ENCODE data around the gene AMDHD1.

Gene AMDHD1

GRCh38 chr12:95970905-95971304 is 27.8 kb downstream of the AMDHD1 start (continued):
- TF ChIP-seq ZNF426 (tag by site-specific recombination; IDR thresholded peaks at IDR 0.05) (no peak), ZNF19 (tag by site-specific recombination; IDR thresholded peaks at IDR 0.05; ENCODE audit: low read depth) (no peak)

- no peaks in the 10 kb centered on the region for H3K36me3 ChIP-seq (ENCODE audit: control insufficient read depth in 2 of 2, insufficient read depth in 1 of 2, low read length in 2 of 2)
- ChIA-PET POLR2A (no interaction called here), CTCF (interaction anchor here (0.6 kb wide), 1 partner anchor 22 kb away, joined by 3 read pairs; no protein-coding TSS in a partner anchor)
- H3K4me3 ChIP-seq (ENCODE audit: low read depth, low read length), result no peak overlapping the region
- H3K27ac ChIP-seq (ENCODE audit: extremely low read depth, low read depth, low read length), result no peak overlapping the region
- TF ChIP-seq ZNF350 (tag by site-specific recombination; IDR thresholded peaks at IDR 0.05) (no peak), ZBTB7A (tag by site-specific recombination; IDR thresholded peaks at IDR 0.05; ENCODE audit: low read depth) (no peak), ZNF629 (tag by site-specific recombination; IDR thresholded peaks at IDR 0.05) (no peak), GLI4 (tag by site-specific recombination; IDR thresholded peaks at IDR 0.05) (no peak)
- no peaks in the 10 kb centered on the region for H3K4me1 ChIP-seq (ENCODE audit: control insufficient read depth, insufficient read depth, low read length)
- no peaks in the 10 kb centered on the region for H3K9me3 ChIP-seq (ENCODE audit: control insufficient read depth, insufficient read depth, low read depth, low read length)
These were observed 29.8 kb downstream of the AMDHD1 start for GRCh38 chr12:95972832-95973456.

- no peak for TF ChIP-seq ZIC2 (tag by site-specific recombination; IDR thresholded peaks at IDR 0.05)
- TF ChIP-seq ZXDB (tag by site-specific recombination; IDR thresholded peaks at IDR 0.05), result no peak
- TF ChIP-seq ZNF530 (tag by site-specific recombination; IDR thresholded peaks at IDR 0.05; ENCODE audit: low read depth), result no peak
- no peak for TF ChIP-seq ZNF350 (tag by site-specific recombination; IDR thresholded peaks at IDR 0.05)
- no peak for TF ChIP-seq ZNF302 (tag by site-specific recombination; IDR thresholded peaks at IDR 0.05; ENCODE audit: low read depth)
- no peak for TF ChIP-seq ZSCAN18 (tag by site-specific recombination; IDR thresholded peaks at IDR 0.05)
- TF ChIP-seq ZNF747 (tag by site-specific recombination; IDR thresholded peaks at IDR 0.05), result no peak
- no peak for TF ChIP-seq ZBTB7A (tag by site-specific recombination; IDR thresholded peaks at IDR 0.05; ENCODE audit: low read depth)
- TF ChIP-seq ZNF184 (tag by site-specific recombination; IDR thresholded peaks at IDR 0.05), result no peak
- TF ChIP-seq ZNF707 (tag by site-specific recombination; IDR thresholded peaks at IDR 0.05), result no peak
- no peak for TF ChIP-seq OSR2 (tag by site-specific recombination; IDR thresholded peaks at IDR 0.05)
- no peak for TF ChIP-seq ZNF785 (tag by site-specific recombination; IDR thresholded peaks at IDR 0.05)
- no peak for TF ChIP-seq KLF10 (tag by site-specific recombination; IDR thresholded peaks at IDR 0.05)
- no peak overlapping the region for H3K4me3 ChIP-seq (ENCODE audit: low read depth, low read length)
- no peaks in the 10 kb centered on the region for H3K4me1 ChIP-seq (ENCODE audit: control insufficient read depth, insufficient read depth, low read length)
- CTCF ChIA-PET, result interaction anchor here (0.7 kb wide), 1 partner anchor 56 kb away, joined by 3 read pairs; no protein-coding TSS in a partner anchor
- POLR2A ChIA-PET, result no interaction called here
- H3K36me3 ChIP-seq (ENCODE audit: control insufficient read depth in 2 of 2, insufficient read depth in 1 of 2, low read length in 2 of 2), result no peaks in the 10 kb centered on the region
- no peak overlapping the region for H3K27ac ChIP-seq (ENCODE audit: extremely low read depth, low read depth, low read length)
- no peaks in the 10 kb centered on the region for H3K9me3 ChIP-seq (ENCODE audit: control insufficient read depth, insufficient read depth, low read depth, low read length)
These were observed 31.2 kb downstream of the AMDHD1 start for GRCh38 chr12:95974358-95974757.

DNA sequence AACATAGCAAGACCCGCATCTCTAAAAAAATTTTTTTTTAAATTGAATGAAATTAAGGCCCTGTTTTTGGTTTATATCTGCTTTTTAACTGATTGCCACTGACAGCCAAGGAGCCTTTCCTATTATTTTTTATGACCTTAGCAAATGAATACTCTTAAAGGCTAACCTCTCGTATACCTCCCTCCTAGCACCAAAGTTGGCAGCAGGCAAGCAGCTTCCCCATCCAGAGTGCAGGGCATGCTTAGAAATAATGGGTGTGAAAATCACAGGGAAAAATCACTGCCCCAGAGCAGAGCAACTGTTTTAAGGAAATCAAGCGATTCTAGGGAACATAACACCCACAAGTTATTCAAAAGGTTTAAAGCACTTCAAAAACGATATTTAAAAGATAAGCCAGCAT is 32.4 kb downstream of the AMDHD1 start:
- no peaks in the 10 kb centered on the region for H3K4me1 ChIP-seq (ENCODE audit: control insufficient read depth, insufficient read depth, low read length)
- POLR2A ChIA-PET, result no interaction called here
- H3K27ac ChIP-seq (ENCODE audit: extremely low read depth, low read depth, low read length), result no peak overlapping the region
- H3K36me3 ChIP-seq (ENCODE audit: control insufficient read depth in 2 of 2, insufficient read depth in 1 of 2, low read length in 2 of 2), result no peaks in the 10 kb centered on the region
- CTCF ChIA-PET, result interaction anchor here (0.8 to 1.0 kb wide), 2 partner anchors 13 to 23 kb away, joined by 3 read pairs; no protein-coding TSS in a partner anchor
- H3K9me3 ChIP-seq (ENCODE audit: control insufficient read depth, insufficient read depth, low read depth, low read length), result no peaks in the 10 kb centered on the region
- H3K4me3 ChIP-seq (ENCODE audit: low read depth, low read length), result no peak overlapping the region
- TF ChIP-seq ZNF792 (tag by site-specific recombination; IDR thresholded peaks at IDR 0.05) (no peak), ZNF510 (tag by site-specific recombination; IDR thresholded peaks at IDR 0.05; ENCODE audit: insufficient replicate concordance) (no peak), ZIC2 (tag by site-specific recombination; IDR thresholded peaks at IDR 0.05) (no peak), GLI2 (tag by site-specific recombination; IDR thresholded peaks at IDR 0.05; ENCODE audit: borderline replicate concordance, low read depth) (no peak)

All from HEK293 (cell line).